Calu3 (cell line): ENCODE data around the gene CTBP1. TPM values are rescaled to one million over a fixed set of nuclear protein-coding genes. Genes with fewer than 3 reads are reported as not detected.

ENCODE experiments used
- BruUV-seq: library from RNA; stranded (reverse); fragments of 400-500 nt; replicated peaks from 2 replicates; lab custom pipeline; 2021; lab: Mats Ljungman, UMichigan
- CTCF ChIA-PET: fragments of 300-600 bp; sonication (Branson Sonifier 250); formaldehyde crosslinking; loops from one replicate; lab custom pipeline; 2022; ENCODE audit warnings: antibody characterized with exemption; lab: Charles Lee
- DNase-seq: peaks from one replicate; pipeline ENCODE4 v3.0.0; 2022
- H3K27ac Mint-ChIP-seq: one replicate; pipeline ENCODE4 v1.8.0; 2022; ENCODE audit warnings: mixed read lengths; ENCODE audit not compliant: unreplicated experiment
- H3K27me3 Mint-ChIP-seq: one replicate; pipeline ENCODE4 v1.8.0; 2022; ENCODE audit warnings: mixed read lengths; ENCODE audit not compliant: unreplicated experiment
- H3K36me3 Mint-ChIP-seq: one replicate; pipeline ENCODE4 v1.8.0; 2022; ENCODE audit warnings: mild to moderate bottlenecking, moderate library complexity, mixed read lengths; ENCODE audit not compliant: insufficient read depth, unreplicated experiment
- H3K4me1 Mint-ChIP-seq: one replicate; pipeline ENCODE4 v1.8.0; 2022; ENCODE audit warnings: mild to moderate bottlenecking, low read depth, mixed read lengths; ENCODE audit not compliant: unreplicated experiment
- H3K4me3 Mint-ChIP-seq: one replicate; pipeline ENCODE4 v1.8.0; 2022; ENCODE audit warnings: mild to moderate bottlenecking, low read depth, moderate library complexity, mixed read lengths; ENCODE audit not compliant: unreplicated experiment
- H3K9me3 Mint-ChIP-seq: one replicate; pipeline ENCODE4 v1.8.0; 2022; ENCODE audit warnings: low read depth, mixed read lengths; ENCODE audit not compliant: unreplicated experiment
- CTCF ChIP-seq: fragments of 200-600 bp; IDR thresholded peaks from one replicate; pipeline ENCODE4 v1.8.0; 2022; ENCODE audit warnings: antibody characterized with exemption; ENCODE audit not compliant: unreplicated experiment
- intact Hi-C: fragments of 100-400 bp; cut with micrococcal nuclease; formaldehyde crosslinking; loops from one replicate; pipeline ENCODE4 v1.10.0; 2022; ENCODE audit not compliant: unreplicated experiment
- total RNA-seq: library from RNA; stranded (reverse); gene quantifications from 2 replicates; pipeline ENCODE4 v1.2.3, GENCODE V29; 2022

The CTBP1 gene
- total RNA-seq, 1 experiment from 2014 or later: 115 TPM

- CTCF ChIA-PET: no interaction called here
- Mint-ChIP-seq H3K27me3 (peaks cover 12% of the 10 kb centered on the region), H3K27ac (no peak overlapping the region), H3K9me3 (no peaks in the 10 kb centered on the region), H3K36me3 (peaks cover 4% of the 10 kb centered on the region), H3K4me3 (peak overlapping the region; percentile 32), H3K4me1 (no peaks in the 10 kb centered on the region)
- intact Hi-C loops: no loop called here
- DNase-seq: no peak
- BruUV-seq: no TSS peak
- no peak for TF ChIP-seq CTCF
Observed at GRCh38 chr4:1171311-1172227, 77.4 kb downstream of the CTBP1 start.

- intact Hi-C loops: no loop called here
- no peak for DNase-seq
- Mint-ChIP-seq H3K27ac (no peak overlapping the region), H3K27me3 (peaks cover 12% of the 10 kb centered on the region), H3K36me3 (peaks cover 4% of the 10 kb centered on the region), H3K9me3 (no peaks in the 10 kb centered on the region), H3K4me3 (no peak overlapping the region), H3K4me1 (no peaks in the 10 kb centered on the region)
- CTCF ChIA-PET: no interaction called here
- BruUV-seq: no TSS peak
- TF ChIP-seq CTCF: no peak
Observed at GRCh38 chr4:1170976-1171310, 78.0 kb downstream of the CTBP1 start.

GRCh38 chr4:1170156-1170975 is 78.6 kb downstream of the CTBP1 start:
- H3K36me3 Mint-ChIP-seq: peaks cover 4% of the 10 kb centered on the region
- no peak overlapping the region for H3K27ac Mint-ChIP-seq
- H3K4me1 Mint-ChIP-seq: no peaks in the 10 kb centered on the region
- peaks cover 12% of the 10 kb centered on the region for H3K27me3 Mint-ChIP-seq
- CTCF ChIA-PET: interaction anchor here (1.3 kb wide), 1 partner anchor 12 kb away, joined by 3 read pairs; no protein-coding TSS in a partner anchor
- no TSS peak for BruUV-seq
- intact Hi-C loops: no loop called here
- no peak for DNase-seq
- no peak overlapping the region for H3K4me3 Mint-ChIP-seq
- no peaks in the 10 kb centered on the region for H3K9me3 Mint-ChIP-seq
- no peak for TF ChIP-seq CTCF

- no peak overlapping the region for H3K27ac Mint-ChIP-seq
- no peak for TF ChIP-seq CTCF
- BruUV-seq: no TSS peak
- peaks cover 12% of the 10 kb centered on the region for H3K27me3 Mint-ChIP-seq
- H3K4me1 Mint-ChIP-seq: no peaks in the 10 kb centered on the region
- DNase-seq: no peak
- intact Hi-C loops: no loop called here
- H3K36me3 Mint-ChIP-seq: peaks cover 4% of the 10 kb centered on the region
- CTCF ChIA-PET: interaction anchor here (1.3 kb wide), 1 partner anchor 11 kb away, joined by 3 read pairs; no protein-coding TSS in a partner anchor
- H3K9me3 Mint-ChIP-seq: no peaks in the 10 kb centered on the region
- no peak overlapping the region for H3K4me3 Mint-ChIP-seq
Observed at GRCh38 chr4:1169691-1170096, 79.2 kb downstream of the CTBP1 start.
